Chondrocyte (in vitro differentiated cells): ENCODE measurements around the gene EMC7. TPM values are rescaled to one million over a fixed set of nuclear protein-coding genes. Genes with fewer than 3 reads are reported as not detected.
A peak's percentile ranks its signal among the peaks of the same experiment; 100 is the strongest.

ENCODE experiments used
- DNase-seq: peaks from one replicate; pipeline ENCODE4 v3.0.0; 2021; ENCODE audit warnings: mixed read lengths, low spot score
- H3K27ac Mint-ChIP-seq: one replicate; pipeline ENCODE4 v1.8.0; 2021; ENCODE audit warnings: mild to moderate bottlenecking, moderate library complexity, mixed read lengths; ENCODE audit not compliant: unreplicated experiment
- H3K27me3 Mint-ChIP-seq: 2 replicates; pipeline ENCODE4 v1.8.0; 2021; ENCODE audit warnings: low read depth, mixed read lengths
- H3K36me3 Mint-ChIP-seq: 2 replicates; pipeline ENCODE4 v1.8.0; 2021; ENCODE audit warnings: low read depth, mixed read lengths
- H3K4me1 Mint-ChIP-seq: 2 replicates; pipeline ENCODE4 v1.8.0; 2021; ENCODE audit warnings: low read depth, mild to moderate bottlenecking, mixed read lengths
- H3K4me3 Mint-ChIP-seq: one replicate; pipeline ENCODE4 v1.8.0; 2021; ENCODE audit warnings: mild to moderate bottlenecking, moderate library complexity, mixed read lengths; ENCODE audit not compliant: unreplicated experiment
- H3K9me3 Mint-ChIP-seq: 2 replicates; pipeline ENCODE4 v1.8.0; 2021; ENCODE audit warnings: low read depth, mixed read lengths
- long read RNA-seq: library from polyadenylated mRNA; stranded (forward); transcript quantifications from one replicate; pipeline ENCODE4 v2.0.0, GENCODE V29; 2021
- total RNA-seq: library from RNA; stranded (reverse); gene quantifications from 3 replicates; pipeline ENCODE4 v1.2.1, GENCODE V29; 2021
- TF ChIP-seq, protein P1 (sequence below): fragments of 200-600 bp; sonication (generic); IDR thresholded peaks from 2 replicates; pipeline ENCODE4 v1.5.0; 2021; ENCODE audit warnings: antibody characterized with exemption, mild to moderate bottlenecking, moderate library complexity

EMC7 gene
- total RNA-seq: 88.6 to 106 TPM (median 98.7 TPM) in 3 replicates
- long read RNA-seq, transcript EMC7-201 (5 exons, 1,155 nt): major isoform, 42 of 47 reads
- long read RNA-seq, partial matches to known transcripts: 0 of 47 reads
- long read RNA-seq, other reads (novel, unspliced or antisense): 5 of 47 reads

- H3K9me3 Mint-ChIP-seq: peaks cover 2% of the 10 kb centered on the region
- DNase-seq: peak; percentile 99
- peak within 1 kb of the TSS; percentile 100 for H3K4me3 Mint-ChIP-seq
- peak within 1 kb of the TSS; percentile 98 for H3K27ac Mint-ChIP-seq
- no peaks in the 10 kb centered on the region for H3K36me3 Mint-ChIP-seq
- H3K27me3 Mint-ChIP-seq: no peaks in the 10 kb centered on the region
- H3K4me1 Mint-ChIP-seq: peaks cover 29% of the 10 kb centered on the region
- TF ChIP-seq, protein P1, sequence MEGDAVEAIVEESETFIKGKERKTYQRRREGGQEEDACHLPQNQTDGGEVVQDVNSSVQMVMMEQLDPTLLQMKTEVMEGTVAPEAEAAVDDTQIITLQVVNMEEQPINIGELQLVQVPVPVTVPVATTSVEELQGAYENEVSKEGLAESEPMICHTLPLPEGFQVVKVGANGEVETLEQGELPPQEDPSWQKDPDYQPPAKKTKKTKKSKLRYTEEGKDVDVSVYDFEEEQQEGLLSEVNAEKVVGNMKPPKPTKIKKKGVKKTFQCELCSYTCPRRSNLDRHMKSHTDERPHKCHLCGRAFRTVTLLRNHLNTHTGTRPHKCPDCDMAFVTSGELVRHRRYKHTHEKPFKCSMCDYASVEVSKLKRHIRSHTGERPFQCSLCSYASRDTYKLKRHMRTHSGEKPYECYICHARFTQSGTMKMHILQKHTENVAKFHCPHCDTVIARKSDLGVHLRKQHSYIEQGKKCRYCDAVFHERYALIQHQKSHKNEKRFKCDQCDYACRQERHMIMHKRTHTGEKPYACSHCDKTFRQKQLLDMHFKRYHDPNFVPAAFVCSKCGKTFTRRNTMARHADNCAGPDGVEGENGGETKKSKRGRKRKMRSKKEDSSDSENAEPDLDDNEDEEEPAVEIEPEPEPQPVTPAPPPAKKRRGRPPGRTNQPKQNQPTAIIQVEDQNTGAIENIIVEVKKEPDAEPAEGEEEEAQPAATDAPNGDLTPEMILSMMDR: no peak
These were observed at the start of gene EMC7, which contains the start of gene PGBD4 for GRCh38 chr15:34101366-34102174. EMC7 (minus strand) TSS chr15:34101862; CDS start chr15:34101839, 23 bp downstream. PGBD4 (plus strand) TSS chr15:34102083; CDS start chr15:34102532, 449 bp downstream.

GRCh38 chr15:34147371-34148140 is 45.9 kb upstream of the EMC7 start:
- Mint-ChIP-seq H3K36me3 (peaks cover 38% of the 10 kb centered on the region), H3K4me3 (no peak overlapping the region), H3K27me3 (no peaks in the 10 kb centered on the region), H3K4me1 (peaks cover 3% of the 10 kb centered on the region), H3K9me3 (no peaks in the 10 kb centered on the region), H3K27ac (no peak overlapping the region)
- TF ChIP-seq, protein P1: no peak
- DNase-seq: no peak

GRCh38 chr15:34133511-34133910 is 31.8 kb upstream of the EMC7 start:
- Mint-ChIP-seq H3K27me3 (no peaks in the 10 kb centered on the region), H3K9me3 (no peaks in the 10 kb centered on the region), H3K4me3 (no peak overlapping the region), H3K36me3 (peaks cover 2% of the 10 kb centered on the region), H3K4me1 (no peaks in the 10 kb centered on the region), H3K27ac (no peak overlapping the region)
- no peak for DNase-seq
- TF ChIP-seq, protein P1: no peak

- Mint-ChIP-seq H3K9me3 (no peaks in the 10 kb centered on the region), H3K4me1 (no peaks in the 10 kb centered on the region), H3K4me3 (no peak overlapping the region), H3K27me3 (no peaks in the 10 kb centered on the region), H3K27ac (no peak overlapping the region), H3K36me3 (no peaks in the 10 kb centered on the region)
- no peak for DNase-seq
- TF ChIP-seq, protein P1: no peak
These were observed 31.2 kb upstream of the EMC7 start for GRCh38 chr15:34132881-34133280.

DNA sequence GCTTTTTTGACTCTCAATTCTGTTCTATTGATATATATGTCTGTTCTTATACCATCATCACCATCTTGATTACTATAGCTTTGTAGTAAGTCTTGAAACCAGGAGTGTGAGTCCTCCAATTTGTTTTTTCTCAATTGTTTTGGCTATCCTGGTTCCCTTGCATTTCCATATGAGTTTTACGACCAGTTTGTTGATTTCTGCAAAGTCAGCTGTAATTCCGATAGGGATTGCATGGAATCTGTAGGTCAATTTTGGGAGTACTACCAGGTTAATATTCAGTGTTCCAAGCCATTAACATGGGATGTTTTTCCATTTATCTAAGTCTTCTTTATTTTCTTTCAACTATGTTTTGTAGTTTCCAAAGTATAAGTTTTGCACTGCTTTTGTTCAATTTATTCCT is 27.2 kb upstream of the EMC7 start:
- no peak for DNase-seq
- no peaks in the 10 kb centered on the region for H3K9me3 Mint-ChIP-seq
- TF ChIP-seq, protein P1: no peak
- no peaks in the 10 kb centered on the region for H3K4me1 Mint-ChIP-seq
- H3K4me3 Mint-ChIP-seq: no peak overlapping the region
- H3K27ac Mint-ChIP-seq: no peak overlapping the region
- H3K36me3 Mint-ChIP-seq: no peaks in the 10 kb centered on the region
- no peaks in the 10 kb centered on the region for H3K27me3 Mint-ChIP-seq
